T-helper 1 cell (primary cell): ENCODE results near the gene MFAP3.
"Not testable (repeated sequence)": the region's sequence is repeated elsewhere in the genome, so short reads cannot be mapped to it uniquely, and the experiment has no call there.

Experiments used
- DNase-seq, 5 donors: peaks; one replicate each; pipeline ENCODE4 v3.0.0-alpha.2; 2012 to 2020

MFAP3 gene

GRCh38 chr5:154055201-154055600 lies 16.4 kb downstream of the MFAP3 start:
- DNase-seq: no peak

DNA sequence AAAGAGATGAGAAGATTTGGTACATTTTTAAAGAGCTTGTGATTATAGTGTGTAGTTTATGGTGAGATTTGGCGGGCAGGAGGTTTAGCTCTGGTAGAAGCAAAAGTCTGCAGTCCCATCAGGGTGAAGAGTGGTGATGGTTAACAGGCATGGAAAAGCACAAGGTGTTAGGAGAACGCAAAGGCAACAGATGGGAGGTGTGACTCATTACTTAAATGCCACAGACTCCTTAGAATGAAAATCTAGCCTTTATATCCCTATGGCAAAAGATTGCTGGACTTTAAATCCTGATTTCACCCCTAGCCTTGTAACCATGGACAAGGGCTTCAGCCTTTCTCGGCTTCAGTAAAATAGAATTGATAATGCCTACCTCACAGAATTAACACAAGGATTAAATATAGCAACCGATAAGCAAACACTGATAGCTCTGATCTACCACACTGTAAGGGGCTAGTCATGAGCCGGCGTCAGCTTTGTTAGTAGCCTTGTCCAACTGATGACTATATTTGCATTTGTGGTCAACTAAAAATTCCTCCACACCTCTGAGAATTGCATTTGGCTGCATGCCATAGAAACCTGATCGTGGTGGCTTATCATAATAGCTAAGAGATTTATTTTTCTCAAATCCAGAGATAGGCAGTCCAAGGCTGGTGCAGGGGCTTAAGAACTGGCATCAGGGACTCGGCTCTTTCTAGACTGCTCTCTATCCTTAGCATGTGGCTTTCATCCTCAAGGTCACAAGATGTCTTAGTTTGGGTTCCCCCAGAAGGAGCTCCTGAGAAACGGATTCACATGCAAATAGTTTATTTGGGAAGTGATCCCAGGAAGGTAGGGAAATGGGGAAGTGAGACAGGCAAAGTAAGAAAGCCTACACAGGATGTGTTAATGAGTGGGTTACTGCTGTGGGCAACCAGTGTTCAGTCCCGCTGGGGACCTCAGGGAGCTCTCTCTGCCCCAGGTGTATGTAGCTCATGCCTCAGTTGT lies 19.6 kb downstream of the MFAP3 start:
- no peak for DNase-seq

GRCh38 chr5:154059039-154059430 lies 20.3 kb downstream of the MFAP3 start:
- DNase-seq: peak in 1 of 5 donors; percentile 8

- no peak for DNase-seq
Observed at GRCh38 chr5:154059583-154059982, 20.8 kb downstream of the MFAP3 start.

GRCh38 chr5:154060606-154061005 lies 21.8 kb downstream of the MFAP3 start:
- DNase-seq: no peak

- no peak for DNase-seq
Observed at GRCh38 chr5:154063372-154063771, 24.6 kb downstream of the MFAP3 start.

GRCh38 chr5:154065971-154066370 lies 27.2 kb downstream of the MFAP3 start:
- no peak for DNase-seq

- DNase-seq: not testable (repeated sequence)
Observed at GRCh38 chr5:154069854-154070253, 31.1 kb downstream of the MFAP3 start.

DNA sequence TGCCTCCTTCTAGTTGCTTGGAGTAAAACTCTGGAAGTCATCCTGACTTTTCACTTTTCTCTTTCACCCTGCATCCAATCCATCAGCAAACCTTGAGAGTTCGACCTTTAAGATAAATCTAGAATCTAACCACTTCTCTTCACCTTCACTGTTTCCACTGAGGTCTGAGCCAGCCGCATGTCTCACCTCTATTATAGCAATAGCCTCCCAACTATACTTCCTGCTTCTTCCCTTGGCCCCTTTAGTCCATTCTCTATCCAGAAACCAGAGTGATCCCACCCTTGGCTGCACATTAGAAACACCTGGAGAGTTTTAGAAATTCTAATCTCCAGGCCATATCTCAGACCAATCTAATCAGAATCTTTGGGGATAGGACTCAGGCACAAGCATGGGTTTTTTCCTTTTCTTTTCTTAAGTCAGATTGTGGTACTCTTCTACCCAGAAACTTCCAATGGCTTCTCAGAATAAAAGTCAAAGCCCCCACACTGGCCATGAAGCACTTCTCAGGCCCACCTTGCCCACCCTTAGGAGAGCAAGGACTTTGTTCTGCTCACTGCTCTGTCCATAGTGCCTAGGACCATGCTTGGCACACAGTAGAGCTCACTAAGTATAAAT lies 33.1 kb downstream of the MFAP3 start:
- no peak for DNase-seq

- peak; percentile 52 to 85 (median 67) for DNase-seq
Observed at GRCh38 chr5:154072414-154073171, 33.8 kb downstream of the MFAP3 start.

- DNase-seq: peak in 1 of 5 donors; percentile 7
Observed at GRCh38 chr5:154076240-154076922, 37.6 kb downstream of the MFAP3 start.

DNA sequence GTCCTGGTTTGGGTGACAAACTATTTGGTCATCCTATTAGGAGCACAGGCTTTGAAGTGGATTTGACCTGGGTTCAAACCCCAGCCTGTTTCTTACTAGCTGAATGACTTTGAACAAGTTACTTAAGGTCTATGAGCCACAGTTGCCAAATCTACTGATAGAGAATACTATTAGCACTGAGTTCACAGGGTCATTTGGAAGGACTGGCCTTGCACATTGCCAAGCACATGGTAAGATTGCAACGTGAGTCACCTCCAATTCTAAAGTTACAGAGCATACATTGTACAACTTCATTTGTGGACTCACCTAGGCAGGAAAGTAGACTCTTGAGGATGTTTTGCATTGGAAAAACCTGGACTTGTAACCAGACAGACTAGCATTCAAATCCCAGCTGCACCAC lies 38.9 kb downstream of the MFAP3 start:
- no peak for DNase-seq

GRCh38 chr5:154078272-154078671 lies 39.5 kb downstream of the MFAP3 start:
- DNase-seq: no peak

- DNase-seq: no peak
Observed at GRCh38 chr5:154081246-154081645, 42.5 kb downstream of the MFAP3 start.

DNA sequence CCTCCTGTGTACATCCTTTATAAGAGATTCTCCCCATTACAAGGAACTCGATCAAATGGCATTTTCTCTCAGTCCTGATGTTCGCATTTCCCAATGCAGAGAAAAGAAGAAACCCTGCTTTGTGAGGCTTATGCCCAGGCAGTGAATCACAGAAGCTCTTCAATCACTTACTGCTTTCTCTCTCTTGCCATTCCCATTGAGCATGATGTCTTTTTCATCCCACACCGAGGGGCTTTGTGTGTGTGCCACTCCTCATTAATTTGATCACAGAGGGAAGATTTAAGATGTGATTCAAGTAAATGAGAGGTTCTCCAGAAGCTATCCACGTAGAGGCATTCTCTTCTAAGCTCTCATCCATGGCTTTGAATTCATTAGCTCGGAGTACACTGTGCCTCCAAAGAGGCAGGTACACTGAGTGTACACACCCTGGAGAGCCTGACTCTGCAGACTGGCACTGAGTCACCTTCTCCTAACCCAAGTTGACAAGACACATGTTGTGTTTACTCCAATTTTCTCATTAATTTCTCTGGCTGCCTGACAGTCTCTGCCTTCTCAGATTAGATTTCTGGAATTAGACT lies 45.4 kb downstream of the MFAP3 start:
- DNase-seq: no peak

- no peak for DNase-seq
Observed at GRCh38 chr5:154086146-154086545, 47.4 kb downstream of the MFAP3 start.

DNA sequence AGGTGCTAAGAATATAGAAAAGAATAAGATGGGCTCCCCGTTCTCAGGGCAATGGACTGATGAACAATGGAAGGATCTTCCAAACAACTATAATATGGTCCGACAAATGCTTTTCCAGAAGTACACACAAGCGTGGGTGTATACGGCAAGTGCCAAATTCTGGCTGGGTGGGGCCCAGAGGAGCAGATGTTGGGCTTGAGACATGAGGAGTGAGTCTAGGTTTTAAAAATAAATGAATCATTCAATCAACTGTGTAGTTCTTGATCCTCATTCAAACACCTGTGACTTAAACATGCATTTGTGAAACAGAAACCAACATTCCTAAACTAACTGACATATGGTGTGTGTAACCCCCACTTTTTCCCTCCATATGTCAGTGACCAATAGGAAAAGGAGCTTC lies 47.9 kb downstream of the MFAP3 start:
- no peak for DNase-seq

GRCh38 chr5:154087260-154087659 lies 48.5 kb downstream of the MFAP3 start:
- DNase-seq: peak in 1 of 5 donors; percentile 30

- no peak for DNase-seq
Observed at GRCh38 chr5:154088801-154089200, 50.0 kb downstream of the MFAP3 start.

GRCh38 chr5:154090656-154091055 lies 51.9 kb downstream of the MFAP3 start:
- DNase-seq: no peak

DNA sequence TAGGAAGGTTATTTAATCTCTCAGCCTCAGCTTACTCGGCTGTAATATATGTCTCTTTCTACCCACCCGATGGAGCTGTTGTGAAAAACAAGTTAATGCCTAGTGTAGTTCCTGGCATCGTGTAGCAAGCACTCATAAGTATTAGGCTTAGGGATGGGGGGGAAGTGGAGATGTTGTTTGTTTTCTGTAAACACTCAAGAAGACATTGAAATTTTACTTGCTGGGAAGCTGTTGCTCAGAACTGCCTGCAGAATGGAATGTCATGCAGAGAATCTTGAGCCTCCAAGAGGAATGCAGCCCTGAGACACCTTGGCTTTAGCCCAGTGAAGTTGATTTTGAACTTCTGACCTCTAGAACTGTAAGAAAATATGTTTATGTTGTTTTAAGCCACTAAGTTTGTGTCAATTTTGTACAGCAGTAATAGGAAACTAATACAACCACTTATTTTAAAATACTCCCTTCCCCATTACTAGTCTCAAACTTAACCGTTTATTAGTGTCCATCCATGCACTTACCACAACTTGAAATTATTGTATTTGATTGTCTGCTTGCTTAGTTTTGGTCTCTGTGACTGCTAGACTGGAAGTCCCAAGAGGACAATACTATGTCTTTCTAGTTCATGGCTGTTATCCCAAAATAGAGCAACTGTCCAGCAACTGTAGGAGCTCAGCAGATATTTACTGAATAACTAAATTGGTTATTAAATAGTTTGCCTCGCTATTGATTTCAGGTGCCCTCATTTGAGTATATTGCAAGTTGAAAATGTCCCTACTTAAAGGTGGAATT lies 53.8 kb downstream of the MFAP3 start:
- DNase-seq: no peak
